ENCODE results near the gene CAPS2. TPM values are rescaled to one million over a fixed set of nuclear protein-coding genes. Genes with fewer than 3 reads are reported as not detected.
A peak's percentile ranks its signal among the peaks of the same experiment; 100 is the strongest.

Gene CAPS2
- total RNA-seq, 1 experiment from 2014 or later: 2.8 TPM

- DNase-seq (ENCODE audit: low read depth): no peak
- in situ Hi-C loops (cut with HindIII; ENCODE audit: low pct_unique_long_range_greater_than_20kb, low sequenced_read_pairs): no loop called here
These were observed 14.6 kb downstream of the CAPS2 start for GRCh38 chr12:75315518-75315917.

GRCh38 chr12:75311369-75311768, 18.8 kb downstream of the CAPS2 start:
- in situ Hi-C loops (cut with HindIII; ENCODE audit: low pct_unique_long_range_greater_than_20kb, low sequenced_read_pairs): no loop called here
- no peak for DNase-seq (ENCODE audit: low read depth)

- in situ Hi-C loops (cut with HindIII; ENCODE audit: low pct_unique_long_range_greater_than_20kb, low sequenced_read_pairs): no loop called here
- DNase-seq (ENCODE audit: low read depth): no peak
These were observed 21.8 kb downstream of the CAPS2 start for GRCh38 chr12:75308279-75308678.

GRCh38 chr12:75305412-75306332, 24.5 kb downstream of the CAPS2 start:
- in situ Hi-C loops (cut with HindIII; ENCODE audit: low pct_unique_long_range_greater_than_20kb, low sequenced_read_pairs): no loop called here
- no peak for DNase-seq (ENCODE audit: low read depth)

GRCh38 chr12:75302781-75303180, 27.3 kb downstream of the CAPS2 start:
- no peak for DNase-seq (ENCODE audit: low read depth)
- in situ Hi-C loops (cut with HindIII; ENCODE audit: low pct_unique_long_range_greater_than_20kb, low sequenced_read_pairs): no loop called here

GRCh38 chr12:75302225-75302624, 27.9 kb downstream of the CAPS2 start:
- DNase-seq (ENCODE audit: low read depth): no peak
- in situ Hi-C loops (cut with HindIII; ENCODE audit: low pct_unique_long_range_greater_than_20kb, low sequenced_read_pairs): no loop called here

- DNase-seq (ENCODE audit: low read depth): no peak
- in situ Hi-C loops (cut with HindIII; ENCODE audit: low pct_unique_long_range_greater_than_20kb, low sequenced_read_pairs): no loop called here
These were observed 35.3 kb downstream of the CAPS2 start for GRCh38 chr12:75294797-75295196.

- DNase-seq (ENCODE audit: low read depth): no peak
- in situ Hi-C loops (cut with HindIII; ENCODE audit: low pct_unique_long_range_greater_than_20kb, low sequenced_read_pairs): no loop called here
These were observed 35.8 kb downstream of the CAPS2 start for GRCh38 chr12:75294336-75294735.

GRCh38 chr12:75291014-75291413, 39.1 kb downstream of the CAPS2 start:
- DNase-seq (ENCODE audit: low read depth): no peak
- in situ Hi-C loops (cut with HindIII; ENCODE audit: low pct_unique_long_range_greater_than_20kb, low sequenced_read_pairs): no loop called here

- in situ Hi-C loops (cut with HindIII; ENCODE audit: low pct_unique_long_range_greater_than_20kb, low sequenced_read_pairs): no loop called here
- DNase-seq (ENCODE audit: low read depth): peak; percentile 11
These were observed 40.4 kb downstream of the CAPS2 start for GRCh38 chr12:75289753-75290152.

- DNase-seq (ENCODE audit: low read depth): no peak
- in situ Hi-C loops (cut with HindIII; ENCODE audit: low pct_unique_long_range_greater_than_20kb, low sequenced_read_pairs): no loop called here
These were observed 41.3 kb downstream of the CAPS2 start for GRCh38 chr12:75288860-75289259.

GRCh38 chr12:75275702-75276101, 54.4 kb downstream of the CAPS2 start:
- DNase-seq (ENCODE audit: low read depth): no peak
- in situ Hi-C loops (cut with HindIII; ENCODE audit: low pct_unique_long_range_greater_than_20kb, low sequenced_read_pairs): no loop called here

GRCh38 chr12:75271576-75271975, 58.5 kb downstream of the CAPS2 start:
- no peak for DNase-seq (ENCODE audit: low read depth)
- in situ Hi-C loops (cut with HindIII; ENCODE audit: low pct_unique_long_range_greater_than_20kb, low sequenced_read_pairs): no loop called here

- no peak for DNase-seq (ENCODE audit: low read depth)
- in situ Hi-C loops (cut with HindIII; ENCODE audit: low pct_unique_long_range_greater_than_20kb, low sequenced_read_pairs): no loop called here
These were observed 60.0 kb downstream of the CAPS2 start for GRCh38 chr12:75270157-75270556.

- in situ Hi-C loops (cut with HindIII; ENCODE audit: low pct_unique_long_range_greater_than_20kb, low sequenced_read_pairs): no loop called here
- DNase-seq (ENCODE audit: low read depth): no peak
These were observed 60.9 kb downstream of the CAPS2 start for GRCh38 chr12:75269209-75269608.

GRCh38 chr12:75260316-75260715, 69.8 kb downstream of the CAPS2 start:
- no peak for DNase-seq (ENCODE audit: low read depth)
- in situ Hi-C loops (cut with HindIII; ENCODE audit: low pct_unique_long_range_greater_than_20kb, low sequenced_read_pairs): no loop called here

GRCh38 chr12:75259143-75259542, 71.0 kb downstream of the CAPS2 start:
- no peak for DNase-seq (ENCODE audit: low read depth)
- in situ Hi-C loops (cut with HindIII; ENCODE audit: low pct_unique_long_range_greater_than_20kb, low sequenced_read_pairs): no loop called here

- in situ Hi-C loops (cut with HindIII; ENCODE audit: low pct_unique_long_range_greater_than_20kb, low sequenced_read_pairs): no loop called here
- DNase-seq (ENCODE audit: low read depth): no peak
These were observed 72.6 kb downstream of the CAPS2 start for GRCh38 chr12:75257510-75257909.

- DNase-seq (ENCODE audit: low read depth): no peak
- in situ Hi-C loops (cut with HindIII; ENCODE audit: low pct_unique_long_range_greater_than_20kb, low sequenced_read_pairs): no loop called here
These were observed 85.0 kb downstream of the CAPS2 start for GRCh38 chr12:75245108-75245507.

- DNase-seq (ENCODE audit: low read depth): no peak
- in situ Hi-C loops (cut with HindIII; ENCODE audit: low pct_unique_long_range_greater_than_20kb, low sequenced_read_pairs): no loop called here
These were observed 90.1 kb downstream of the CAPS2 start for GRCh38 chr12:75239987-75240386.

Measured in Caki2 (cell line).